PC-3 (cell line): Measurements from ENCODE around the gene PRDM10. TPM values are rescaled to one million over a fixed set of nuclear protein-coding genes. Genes with fewer than 3 reads are reported as not detected.

Source experiments
- ATAC-seq: fragments of 200-7000 bp; cut with Tn5 transposase; 2 replicates; pipeline ENCODE4 v1.9.1; 2020; ENCODE audit warnings: mild to moderate bottlenecking, moderate library complexity
- BruUV-seq: library from RNA; stranded (reverse); fragments of 400-500 nt; replicated peaks from 2 replicates; lab custom pipeline; 2021; lab: Mats Ljungman, UMichigan
- CTCF ChIA-PET: fragments of 300-600 bp; sonication (Branson Sonifier 250); formaldehyde crosslinking; loops from one replicate; lab custom pipeline; 2022; ENCODE audit warnings: antibody characterized with exemption; lab: Charles Lee
- POLR2A ChIA-PET: fragments of 300-600 bp; sonication (Branson Sonifier 250); formaldehyde crosslinking; loops from one replicate; lab custom pipeline; 2022; ENCODE audit warnings: antibody characterized with exemption; ENCODE audit not compliant: unreplicated experiment; lab: Charles Lee
- DNase-seq: peaks from one replicate; pipeline ENCODE4 v3.0.0-alpha.2; 2015
- H2AFZ ChIP-seq: fragments of 300-600 bp; sonication (generic); 2 replicates; pipeline ENCODE4 v1.6.0; 2016; ENCODE audit warnings: antibody characterized with exemption, low read length
- H3F3A ChIP-seq: fragments of 300-600 bp; sonication (generic); one replicate; pipeline ENCODE4 v1.6.0; 2017; ENCODE audit warnings: antibody characterized with exemption, low read length, control low read depth, mild to moderate bottlenecking; ENCODE audit not compliant: unreplicated experiment
- H3K27ac ChIP-seq: fragments of 300-600 bp; sonication (generic); 2 replicates; pipeline ENCODE4 v1.5.1; 2016; ENCODE audit warnings: mild to moderate bottlenecking, low read length
- H3K27me3 ChIP-seq: fragments of 300-600 bp; sonication (generic); 2 replicates; pipeline ENCODE4 v1.6.1; 2016; ENCODE audit warnings: low read length, mixed read lengths
- H3K36me3 ChIP-seq: fragments of 300-600 bp; sonication (generic); 2 replicates; pipeline ENCODE4 v1.6.1; 2016; ENCODE audit warnings: low read depth, mixed run types, low read length, mixed read lengths
- H3K4me1 ChIP-seq: fragments of 300-600 bp; sonication (generic); 2 replicates; pipeline ENCODE4 v1.5.1; 2016; ENCODE audit warnings: low read length; ENCODE audit not compliant: insufficient read depth
- H3K4me2 ChIP-seq: fragments of 300-600 bp; sonication (generic); 2 replicates; pipeline ENCODE4 v1.6.0; 2016; ENCODE audit warnings: low read length
- H3K4me3 ChIP-seq: fragments of 300-600 bp; sonication (generic); 2 replicates; pipeline ENCODE4 v1.5.1; 2016; ENCODE audit warnings: mild to moderate bottlenecking, low read length, mixed read lengths
- H3K79me2 ChIP-seq: fragments of 300-600 bp; sonication (generic); 2 replicates; pipeline ENCODE4 v1.6.1; 2017; ENCODE audit warnings: low read length, mixed read lengths
- H3K9ac ChIP-seq: fragments of 300-600 bp; sonication (generic); 2 replicates; pipeline ENCODE4 v1.6.0; 2016; ENCODE audit warnings: mild to moderate bottlenecking, low read length
- H3K9me2 ChIP-seq: fragments of 300-600 bp; sonication (generic); replicated peaks from 2 replicates; pipeline ENCODE4 v1.6.1; 2016; ENCODE audit warnings: mixed run types, low read length, mixed read lengths
- H3K9me3 ChIP-seq: fragments of 300-600 bp; sonication (generic); 2 replicates; pipeline ENCODE4 v1.6.1; 2016; ENCODE audit warnings: low read length, mixed read lengths
- H4K20me1 ChIP-seq: fragments of 300-600 bp; sonication (generic); 2 replicates; pipeline ENCODE4 v1.6.1; 2016; ENCODE audit warnings: low read length, mixed read lengths
- EZH2 ChIP-seq: fragments of 300-600 bp; sonication (generic); IDR thresholded peaks from one replicate; pipeline ENCODE4 v1.6.1; 2017; ENCODE audit warnings: antibody characterized with exemption, mild to moderate bottlenecking, low read length; ENCODE audit not compliant: unreplicated experiment
- EZH2phosphoT487 ChIP-seq: fragments of 300-600 bp; sonication (generic); IDR thresholded peaks from 2 replicates; pipeline ENCODE4 v1.6.1; 2018; ENCODE audit warnings: mild to moderate bottlenecking, antibody characterized with exemption, low read length, borderline replicate concordance
- intact Hi-C: fragments of 100-400 bp; cut with micrococcal nuclease; formaldehyde crosslinking; loops from 2 replicates; pipeline ENCODE4 v1.9.0; 2023
- total RNA-seq: library from RNA; depleted of rRNA; stranded (reverse); fragments of >200 nt; gene quantifications from 2 replicates; pipeline ENCODE4 v1.2.3, GENCODE V29; 2014
- TF ChIP-seq, protein P1 (sequence below): fragments of 300-600 bp; sonication (generic); conservative IDR thresholded peaks from 2 replicates; pipeline ENCODE4 v1.5.1; 2017; ENCODE audit warnings: antibody characterized with exemption, low read depth, mild to moderate bottlenecking, low read length

Gene PRDM10
- total RNA-seq, 1 experiment from 2014 or later = 7.3 TPM

DNA sequence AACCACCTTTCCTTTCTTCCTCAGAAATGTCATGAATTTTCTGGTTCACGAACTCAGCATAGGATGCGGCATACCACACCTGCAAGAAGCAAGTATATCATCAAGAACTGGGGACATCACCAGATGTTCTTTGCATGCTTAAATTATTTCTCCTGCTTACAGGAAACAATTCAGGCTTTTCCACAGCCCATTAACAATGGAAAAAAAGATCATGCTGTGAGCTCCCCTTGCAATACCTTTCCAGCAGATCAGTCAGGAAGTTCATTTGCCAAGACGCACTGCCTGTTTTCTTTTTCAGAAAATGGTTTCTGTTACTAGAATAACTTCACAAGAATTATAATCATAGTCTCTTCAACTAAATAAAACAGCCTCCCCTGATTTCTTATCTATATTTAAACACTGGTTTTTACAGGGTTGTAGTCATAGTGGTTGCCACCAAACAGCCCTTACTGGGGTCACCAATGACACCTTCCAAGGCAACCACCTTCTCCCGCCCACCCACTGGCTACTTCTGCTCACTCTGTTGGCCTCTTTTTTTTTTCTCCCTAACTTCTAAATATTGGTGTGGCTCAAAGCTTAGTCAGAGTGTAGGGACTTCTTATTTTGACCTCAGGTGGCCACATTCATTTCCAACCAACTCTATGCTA is 64.9 kb downstream of the PRDM10 start:
- BruUV-seq = no TSS peak
- TF ChIP-seq EZH2phosphoT487 = no peak
- intact Hi-C loops = no loop called here
- H3K4me2 ChIP-seq = no peak overlapping the region
- H3K4me3 ChIP-seq = no peak overlapping the region
- H3K36me3 ChIP-seq = no peaks in the 10 kb centered on the region
- H3K4me1 ChIP-seq = 0 out of 2 replicates have a peak, but pooled peaks cover 6% of the 10 kb centered on the region
- no peaks in the 10 kb centered on the region for H3K27me3 ChIP-seq
- ChIA-PET POLR2A (no interaction called here), CTCF (no interaction called here)
- DNase-seq (no peak), ATAC-seq (no peak)
- H3K9ac ChIP-seq = no peak overlapping the region
- H2AFZ ChIP-seq = no peak overlapping the region
- H3K79me2 ChIP-seq = no peaks in the 10 kb centered on the region
- H4K20me1 ChIP-seq = no peaks in the 10 kb centered on the region
- H3F3A ChIP-seq = no peaks in the 10 kb centered on the region
- no peaks in the 10 kb centered on the region for H3K9me3 ChIP-seq
- no peaks in the 10 kb centered on the region for H3K9me2 ChIP-seq
- no peak overlapping the region for H3K27ac ChIP-seq

DNA sequence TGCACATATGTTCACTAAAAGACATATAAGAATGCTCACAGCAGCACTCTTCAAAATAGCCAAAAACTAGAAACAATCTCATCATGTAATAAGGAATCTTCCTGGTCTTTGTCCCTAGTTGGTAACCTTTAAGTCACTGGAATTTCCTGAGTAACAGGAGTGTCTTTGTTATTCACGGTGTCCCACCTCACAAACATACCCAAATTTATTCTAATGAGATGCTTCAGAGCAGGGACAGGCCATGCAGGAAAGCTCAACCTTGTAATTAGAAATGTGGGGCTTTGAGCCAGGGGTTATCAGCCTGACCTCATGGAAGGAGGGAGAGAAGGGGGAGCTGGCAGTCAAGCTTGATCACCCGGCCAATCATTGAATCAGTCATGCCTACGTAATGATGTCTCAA is 66.9 kb downstream of the PRDM10 start:
- Histone ChIP-seq H4K20me1 (no peaks in the 10 kb centered on the region), H3K4me2 (no peak overlapping the region), H3K36me3 (no peaks in the 10 kb centered on the region), H3K79me2 (no peaks in the 10 kb centered on the region), H3K4me1 (peaks cover 10% of the 10 kb centered on the region), H3K9ac (no peak overlapping the region), H2AFZ (no peak overlapping the region), H3F3A (peaks cover 3% of the 10 kb centered on the region), H3K27me3 (no peaks in the 10 kb centered on the region), H3K4me3 (no peak overlapping the region), H3K27ac (no peak overlapping the region), H3K9me2 (no peaks in the 10 kb centered on the region), H3K9me3 (no peaks in the 10 kb centered on the region)
- no peak for ATAC-seq
- intact Hi-C loops = no loop called here
- ChIA-PET POLR2A (no interaction called here), CTCF (no interaction called here)
- no TSS peak for BruUV-seq
- no peak for TF ChIP-seq EZH2
- TF ChIP-seq, protein P1, sequence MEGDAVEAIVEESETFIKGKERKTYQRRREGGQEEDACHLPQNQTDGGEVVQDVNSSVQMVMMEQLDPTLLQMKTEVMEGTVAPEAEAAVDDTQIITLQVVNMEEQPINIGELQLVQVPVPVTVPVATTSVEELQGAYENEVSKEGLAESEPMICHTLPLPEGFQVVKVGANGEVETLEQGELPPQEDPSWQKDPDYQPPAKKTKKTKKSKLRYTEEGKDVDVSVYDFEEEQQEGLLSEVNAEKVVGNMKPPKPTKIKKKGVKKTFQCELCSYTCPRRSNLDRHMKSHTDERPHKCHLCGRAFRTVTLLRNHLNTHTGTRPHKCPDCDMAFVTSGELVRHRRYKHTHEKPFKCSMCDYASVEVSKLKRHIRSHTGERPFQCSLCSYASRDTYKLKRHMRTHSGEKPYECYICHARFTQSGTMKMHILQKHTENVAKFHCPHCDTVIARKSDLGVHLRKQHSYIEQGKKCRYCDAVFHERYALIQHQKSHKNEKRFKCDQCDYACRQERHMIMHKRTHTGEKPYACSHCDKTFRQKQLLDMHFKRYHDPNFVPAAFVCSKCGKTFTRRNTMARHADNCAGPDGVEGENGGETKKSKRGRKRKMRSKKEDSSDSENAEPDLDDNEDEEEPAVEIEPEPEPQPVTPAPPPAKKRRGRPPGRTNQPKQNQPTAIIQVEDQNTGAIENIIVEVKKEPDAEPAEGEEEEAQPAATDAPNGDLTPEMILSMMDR = no peak
- TF ChIP-seq EZH2phosphoT487 = no peak
- no peak for DNase-seq

DNA sequence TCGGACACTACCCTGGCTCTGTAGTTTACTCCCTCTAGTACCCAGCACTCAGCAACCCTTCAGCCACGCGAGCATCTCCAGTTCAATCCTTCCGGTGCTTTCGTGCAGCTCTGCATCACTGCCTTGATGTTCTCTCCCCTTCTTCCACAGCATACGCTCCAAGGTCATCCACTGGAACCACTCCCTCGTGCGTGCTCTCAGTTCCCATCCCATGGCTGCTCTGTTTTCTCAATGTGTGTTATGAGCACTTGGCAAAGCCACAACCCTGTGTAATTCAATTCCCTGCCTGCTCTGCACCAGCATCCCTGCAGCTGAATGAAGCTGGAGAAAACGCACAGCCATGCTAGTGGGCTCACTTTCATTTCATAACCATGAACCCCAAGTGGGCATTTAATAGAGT is 68.7 kb downstream of the PRDM10 start:
- H3F3A ChIP-seq = peaks cover 6% of the 10 kb centered on the region
- TF ChIP-seq EZH2 = no peak
- no peak for TF ChIP-seq EZH2phosphoT487
- TF ChIP-seq, protein P1 = no peak
- CTCF ChIA-PET = no interaction called here
- H3K4me2 ChIP-seq = no peak overlapping the region
- no peak overlapping the region for H3K4me3 ChIP-seq
- no peaks in the 10 kb centered on the region for H3K9me3 ChIP-seq
- ATAC-seq (no peak), DNase-seq (no peak)
- H3K79me2 ChIP-seq = no peaks in the 10 kb centered on the region
- H3K36me3 ChIP-seq = peaks cover 4% of the 10 kb centered on the region; the same call in 1 of the 2 replicates
- no peaks in the 10 kb centered on the region for H3K27me3 ChIP-seq
- no peaks in the 10 kb centered on the region for H3K9me2 ChIP-seq
- POLR2A ChIA-PET = no interaction called here
- intact Hi-C loops = no loop called here
- no peaks in the 10 kb centered on the region for H4K20me1 ChIP-seq
- H2AFZ ChIP-seq = no peak overlapping the region
- peaks cover 22% of the 10 kb centered on the region for H3K4me1 ChIP-seq
- no peak overlapping the region for H3K27ac ChIP-seq
- no TSS peak for BruUV-seq
- no peak overlapping the region for H3K9ac ChIP-seq
